ENCODE measurements around the gene ZDHHC18.

- TF ChIP-seq ARNTL (CRISPR knock-in tag; IDR thresholded peaks at IDR 0.05; ENCODE audit: borderline replicate concordance, low read depth) (no peak), CSRNP3 (CRISPR knock-in tag; IDR thresholded peaks at IDR 0.05) (no peak), ZFP3 (CRISPR knock-in tag; IDR thresholded peaks at IDR 0.05) (no peak), ZNF70 (CRISPR knock-in tag; IDR thresholded peaks at IDR 0.05) (no peak)
- TF ChIP-seq, protein P1, sequence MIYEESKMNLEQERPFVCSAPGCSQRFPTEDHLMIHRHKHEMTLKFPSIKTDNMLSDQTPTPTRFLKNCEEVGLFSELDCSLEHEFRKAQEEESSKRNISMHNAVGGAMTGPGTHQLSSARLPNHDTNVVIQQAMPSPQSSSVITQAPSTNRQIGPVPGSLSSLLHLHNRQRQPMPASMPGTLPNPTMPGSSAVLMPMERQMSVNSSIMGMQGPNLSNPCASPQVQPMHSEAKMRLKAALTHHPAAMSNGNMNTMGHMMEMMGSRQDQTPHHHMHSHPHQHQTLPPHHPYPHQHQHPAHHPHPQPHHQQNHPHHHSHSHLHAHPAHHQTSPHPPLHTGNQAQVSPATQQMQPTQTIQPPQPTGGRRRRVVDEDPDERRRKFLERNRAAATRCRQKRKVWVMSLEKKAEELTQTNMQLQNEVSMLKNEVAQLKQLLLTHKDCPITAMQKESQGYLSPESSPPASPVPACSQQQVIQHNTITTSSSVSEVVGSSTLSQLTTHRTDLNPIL (CRISPR knock-in tag; IDR thresholded peaks at IDR 0.05; ENCODE audit: low read depth): no peak
- TF ChIP-seq, protein P2, sequence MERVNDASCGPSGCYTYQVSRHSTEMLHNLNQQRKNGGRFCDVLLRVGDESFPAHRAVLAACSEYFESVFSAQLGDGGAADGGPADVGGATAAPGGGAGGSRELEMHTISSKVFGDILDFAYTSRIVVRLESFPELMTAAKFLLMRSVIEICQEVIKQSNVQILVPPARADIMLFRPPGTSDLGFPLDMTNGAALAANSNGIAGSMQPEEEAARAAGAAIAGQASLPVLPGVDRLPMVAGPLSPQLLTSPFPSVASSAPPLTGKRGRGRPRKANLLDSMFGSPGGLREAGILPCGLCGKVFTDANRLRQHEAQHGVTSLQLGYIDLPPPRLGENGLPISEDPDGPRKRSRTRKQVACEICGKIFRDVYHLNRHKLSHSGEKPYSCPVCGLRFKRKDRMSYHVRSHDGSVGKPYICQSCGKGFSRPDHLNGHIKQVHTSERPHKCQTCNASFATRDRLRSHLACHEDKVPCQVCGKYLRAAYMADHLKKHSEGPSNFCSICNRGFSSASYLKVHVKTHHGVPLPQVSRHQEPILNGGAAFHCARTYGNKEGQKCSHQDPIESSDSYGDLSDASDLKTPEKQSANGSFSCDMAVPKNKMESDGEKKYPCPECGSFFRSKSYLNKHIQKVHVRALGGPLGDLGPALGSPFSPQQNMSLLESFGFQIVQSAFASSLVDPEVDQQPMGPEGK (CRISPR knock-in tag; IDR thresholded peaks at IDR 0.05; ENCODE audit: borderline replicate concordance): no peak
Measured at GRCh38 chr1:26879793-26880192, 53.3 kb downstream of the ZDHHC18 start.

Data from SK-N-SH treated with all-trans-retinoic acid at 6 μM for 48 hours (cell line).